Psoas muscle (tissue), 8 donors: ENCODE measurements around the gene YTHDF1. TPM values are rescaled to one million over a fixed set of nuclear protein-coding genes. Genes with fewer than 3 reads are reported as not detected.

ENCODE experiments used
- ATAC-seq, 4 donors: fragments of 200-7000 bp; cut with Tn5 transposase; one replicate each; pipeline ENCODE4 v1.9.1; 2020; ENCODE audit warnings: moderate library complexity in 3 of 4, mild to moderate bottlenecking in 2 of 4
- DNase-seq, 2 donors: peaks; one replicate each; pipeline ENCODE4 v3.0.0-alpha.2; 2020
- H3K27ac ChIP-seq: fragments of 200-600 bp; one replicate; pipeline ENCODE4 v1.8.0; 2022
- H3K27me3 ChIP-seq, 3 donors: fragments of 200-600 bp in 1 of 3; one replicate each; pipeline versions ENCODE4 v1.6.1 to v1.8.0; 2013 to 2022; ENCODE audit warnings: low read length in 2 of 3, mild to moderate bottlenecking in 2 of 3, moderate library complexity in 1 of 3; ENCODE audit not compliant: insufficient read depth in 3 of 3
- H3K36me3 ChIP-seq, 2 donors: fragments of 200-600 bp in 1 of 2; one replicate each; pipeline versions ENCODE4 v1.6.1 to v1.8.0; 2013 to 2022; ENCODE audit warnings: low read depth in 1 of 2, mild to moderate bottlenecking in 1 of 2, moderate library complexity in 1 of 2; ENCODE audit not compliant: insufficient read depth in 1 of 2
- H3K4me1 ChIP-seq: fragments of 200-600 bp; one replicate; pipeline ENCODE4 v1.8.0; 2022
- H3K4me3 ChIP-seq: fragments of 200-600 bp; one replicate; pipeline ENCODE4 v1.8.0; 2022; ENCODE audit warnings: mild to moderate bottlenecking
- H3K9me3 ChIP-seq: fragments of 200-600 bp; one replicate; pipeline ENCODE4 v1.8.0; 2022
- WGBS, 3 donors: extraction: QIAGEN DNeasy Blood & Tissue Kit; methylation state at CpG; one replicate each; pipeline versions ENCODE4 v1.1.6 to v1.1.7; 2013; 5-methylcytosine and 5-hydroxymethylcytosine counted together
- intact Hi-C, 2 donors: fragments of 100-400 bp; cut with DNase I; formaldehyde crosslinking; loops; one replicate each; pipeline versions ENCODE4 v1.11.0 to v1.14.2; 2022
- polyA plus RNA-seq, 3 donors: library from polyadenylated mRNA; stranded (reverse); fragments of 200-250 nt; gene quantifications; one replicate each; pipeline ENCODE4 v1.2.3, GENCODE V29; 2013
- total RNA-seq, 4 donors: library from RNA; stranded (reverse); fragmentation: NEBNext Ultra II Directional in 2 of 4; extraction: Animal tissue kit (Norgen Biotek cat#: 25700) in 2 of 4; gene quantifications; one replicate each; pipeline versions ENCODE4 v1.2.1 to v1.2.4, GENCODE V29; 2021 to 2023
- TF ChIP-seq, protein P1 (sequence below): fragments of 200-600 bp; IDR thresholded peaks from one replicate; pipeline ENCODE4 v1.8.0; 2022; ENCODE audit warnings: antibody characterized with exemption
- donor health status: healthy with polysubstance abuse.
- donor health status: DM: no; HTN: no; CAD: no; lungs with moderate emphysema.
- donor health status: Bipolar disorder and iron deficiency.
- donor health status: healthy.
- donor health status: DM: yes; HTN: yes; CAD: no.
- donor health status: DM: no; HTN: no; CAD: no.
- donor health status: DM: no; HTN: no; CAD: no.
- donor health status: DM: yes; HTN: yes; CAD: no.

The YTHDF1 gene
- total and polyA plus RNA-seq, 7 donors, result 27.4 to 52.1 (median 45.8) TPM

DNA sequence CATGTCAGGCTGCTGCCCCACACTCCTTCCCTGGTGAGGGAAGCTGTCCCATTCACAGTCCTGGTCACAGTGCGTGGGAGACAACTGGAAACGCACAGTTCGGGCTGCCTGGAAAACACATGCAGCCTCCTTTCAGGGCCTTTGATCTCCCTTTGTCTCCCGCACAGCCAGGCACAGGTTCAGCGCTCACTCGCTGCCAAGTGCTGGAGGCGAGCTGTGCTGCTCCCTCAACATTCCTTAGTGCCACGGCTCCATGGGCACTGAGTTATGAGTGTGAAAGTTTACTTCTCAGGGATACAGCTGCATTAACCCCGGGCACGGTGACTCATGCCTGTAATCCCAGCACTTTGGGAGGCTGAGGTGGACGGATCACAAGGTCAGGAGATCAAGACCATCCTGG lies 9.1 kb downstream of the YTHDF1 start:
- 60 to 87% (median 69%) methylated on average over 11 of the region's 11 CpGs for WGBS, 3 donors

DNA sequence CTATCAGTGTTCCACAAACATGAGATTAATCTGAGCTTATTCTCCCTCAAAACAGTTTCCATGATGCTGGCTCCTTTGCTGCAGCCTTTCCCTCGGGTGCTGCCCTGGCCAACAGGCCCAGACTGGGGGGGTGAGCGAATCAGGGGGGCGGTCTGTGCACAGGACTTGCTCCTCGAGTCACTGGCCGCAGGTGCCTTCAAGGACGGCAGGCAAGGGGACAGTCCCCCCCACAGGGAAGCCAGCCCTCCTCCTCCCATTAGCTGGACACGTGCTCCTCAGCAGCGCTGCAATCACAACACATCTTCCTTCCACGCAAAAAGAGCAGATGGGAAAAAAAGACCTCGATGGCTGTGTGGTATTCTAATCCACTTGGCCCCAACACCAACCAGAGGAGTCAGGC lies 10.0 kb downstream of the YTHDF1 start:
- DNase-seq (no peak), ATAC-seq (no peak)
- H3K4me3 ChIP-seq, result no peak overlapping the region
- no peak overlapping the region for H3K27ac ChIP-seq
- intact Hi-C loops, result no loop called here
- peaks cover 12 to 92% of the 10 kb centered on the region in 2 donors for H3K36me3 ChIP-seq
- 66 to 69% (median 69%) methylated on average over 10 of the region's 10 CpGs for WGBS, 3 donors
- H3K9me3 ChIP-seq, result no peaks in the 10 kb centered on the region
- H3K27me3 ChIP-seq, result no peaks in the 10 kb centered on the region
- peaks cover 24% of the 10 kb centered on the region for H3K4me1 ChIP-seq
- TF ChIP-seq, protein P1, sequence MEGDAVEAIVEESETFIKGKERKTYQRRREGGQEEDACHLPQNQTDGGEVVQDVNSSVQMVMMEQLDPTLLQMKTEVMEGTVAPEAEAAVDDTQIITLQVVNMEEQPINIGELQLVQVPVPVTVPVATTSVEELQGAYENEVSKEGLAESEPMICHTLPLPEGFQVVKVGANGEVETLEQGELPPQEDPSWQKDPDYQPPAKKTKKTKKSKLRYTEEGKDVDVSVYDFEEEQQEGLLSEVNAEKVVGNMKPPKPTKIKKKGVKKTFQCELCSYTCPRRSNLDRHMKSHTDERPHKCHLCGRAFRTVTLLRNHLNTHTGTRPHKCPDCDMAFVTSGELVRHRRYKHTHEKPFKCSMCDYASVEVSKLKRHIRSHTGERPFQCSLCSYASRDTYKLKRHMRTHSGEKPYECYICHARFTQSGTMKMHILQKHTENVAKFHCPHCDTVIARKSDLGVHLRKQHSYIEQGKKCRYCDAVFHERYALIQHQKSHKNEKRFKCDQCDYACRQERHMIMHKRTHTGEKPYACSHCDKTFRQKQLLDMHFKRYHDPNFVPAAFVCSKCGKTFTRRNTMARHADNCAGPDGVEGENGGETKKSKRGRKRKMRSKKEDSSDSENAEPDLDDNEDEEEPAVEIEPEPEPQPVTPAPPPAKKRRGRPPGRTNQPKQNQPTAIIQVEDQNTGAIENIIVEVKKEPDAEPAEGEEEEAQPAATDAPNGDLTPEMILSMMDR, result no peak

More for the DNA sequence above, 9.1 kb downstream of the YTHDF1 start:
- TF ChIP-seq, protein P1, result no peak
- H3K36me3 ChIP-seq, result peaks cover 12 to 92% of the 10 kb centered on the region in 2 donors
- H3K9me3 ChIP-seq, result no peaks in the 10 kb centered on the region
- no peaks in the 10 kb centered on the region for H3K27me3 ChIP-seq
- H3K27ac ChIP-seq, result no peak overlapping the region
- ATAC-seq (peak in 3 of 4 donors; percentile 38 to 46 (median 42)), DNase-seq (no peak)
- intact Hi-C loops, result no loop called here
- H3K4me1 ChIP-seq, result peaks cover 30% of the 10 kb centered on the region
- H3K4me3 ChIP-seq, result no peak overlapping the region

DNA sequence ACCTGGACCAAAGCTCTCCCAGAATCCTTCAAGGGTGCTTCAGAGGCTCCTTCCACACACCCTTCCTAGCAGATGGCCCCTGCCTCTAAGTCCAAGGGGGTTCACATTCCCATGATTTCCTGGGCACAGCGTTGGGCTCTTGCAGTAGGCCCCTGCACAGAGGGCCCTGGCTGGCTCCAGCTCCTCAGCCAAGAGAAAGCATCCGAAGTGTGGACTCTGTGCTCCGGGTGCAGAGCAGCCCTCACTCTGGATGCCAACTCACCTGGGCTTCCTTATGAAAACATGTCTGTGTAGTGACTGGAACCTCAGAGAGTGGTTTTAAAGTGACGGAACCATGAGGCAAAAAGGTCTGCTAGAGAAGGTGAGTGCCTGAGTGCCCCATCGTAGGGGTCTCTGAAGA lies 11.6 kb downstream of the YTHDF1 start:
- TF ChIP-seq, protein P1, result no peak
- 83 to 87% (median 87%) methylated on average over 5 of the region's 5 CpGs for WGBS, 3 donors
- peaks cover 17% of the 10 kb centered on the region for H3K4me1 ChIP-seq
- H3K9me3 ChIP-seq, result no peaks in the 10 kb centered on the region
- H3K27ac ChIP-seq, result no peak overlapping the region
- H3K27me3 ChIP-seq, result no peaks in the 10 kb centered on the region
- ATAC-seq, result no peak
- H3K36me3 ChIP-seq, result peaks cover 15 to 83% of the 10 kb centered on the region in 2 donors
- DNase-seq, result no peak
- H3K4me3 ChIP-seq, result no peak overlapping the region
- intact Hi-C loops, result no loop called here

DNA sequence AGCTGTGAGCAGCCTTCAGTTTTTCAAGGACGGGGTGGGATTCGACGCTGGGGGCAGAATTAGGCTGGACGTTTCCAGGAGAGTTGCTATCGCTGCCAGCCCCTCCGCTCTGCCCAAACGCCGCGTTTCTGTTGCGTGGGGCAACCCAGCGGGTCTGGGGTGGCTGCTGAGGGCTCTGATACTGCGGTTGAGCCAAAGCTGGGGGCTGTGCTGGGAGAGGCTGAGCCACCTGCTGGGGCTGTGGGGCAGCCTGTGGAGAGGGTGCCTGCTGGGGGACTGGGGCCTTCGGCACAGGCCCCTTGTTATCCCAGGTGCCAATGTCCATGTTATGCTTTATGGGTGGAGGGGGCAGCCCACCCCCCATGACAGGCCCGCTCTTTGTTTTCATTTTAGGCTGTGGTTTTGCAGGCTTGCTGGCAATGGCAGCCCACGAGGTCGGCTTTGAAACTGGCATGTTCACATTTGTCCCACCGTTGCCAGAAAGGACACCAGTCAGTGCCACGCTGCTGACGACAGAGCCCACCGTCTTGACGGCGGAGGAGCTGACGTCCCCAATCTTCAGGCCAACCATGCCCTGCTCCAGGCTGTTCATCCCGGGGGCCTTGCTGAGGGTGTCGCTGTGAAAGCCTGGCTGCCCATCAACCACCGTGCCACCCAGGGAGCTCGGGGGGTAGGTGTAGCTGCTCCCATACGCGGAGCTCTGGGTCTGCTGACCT lies 13.0 kb downstream of the YTHDF1 start:
- TF ChIP-seq, protein P1, result no peak
- Histone ChIP-seq H3K27me3 (no peaks in the 10 kb centered on the region), H3K4me3 (no peak overlapping the region), H3K4me1 (peaks cover 14% of the 10 kb centered on the region), H3K36me3 (peaks cover 15 to 75% of the 10 kb centered on the region in 2 donors), H3K27ac (no peak overlapping the region), H3K9me3 (no peaks in the 10 kb centered on the region)
- WGBS, 3 donors, result 87 to 93% (median 91%) methylated on average over 29 of the region's 29 CpGs
- ATAC-seq (no peak), DNase-seq (no peak)
- intact Hi-C loops, result no loop called here

DNA sequence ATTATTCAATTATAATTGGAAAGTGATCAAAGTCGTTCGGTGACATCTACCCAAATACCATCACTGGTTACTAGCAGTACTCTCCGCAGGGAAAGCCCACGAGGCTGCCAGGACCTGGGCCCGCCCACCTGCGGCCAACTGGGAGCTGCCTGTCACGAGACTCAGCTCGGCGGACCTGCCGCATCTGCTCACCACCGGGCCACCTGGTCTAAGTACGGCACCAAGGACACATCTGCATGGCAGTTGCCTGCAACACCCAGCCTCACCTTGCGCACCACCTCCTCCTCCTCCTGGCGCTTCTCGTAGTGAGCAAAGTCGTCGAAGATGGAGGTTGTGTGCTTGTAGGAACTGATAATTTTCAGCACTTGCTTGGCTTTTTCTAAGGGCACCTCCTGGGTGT lies 13.9 kb downstream of the YTHDF1 start:
- no peak overlapping the region for H3K4me3 ChIP-seq
- DNase-seq (no peak), ATAC-seq (no peak)
- H3K27me3 ChIP-seq, result no peaks in the 10 kb centered on the region
- no peaks in the 10 kb centered on the region for H3K9me3 ChIP-seq
- peaks cover 19% of the 10 kb centered on the region for H3K4me1 ChIP-seq
- no peak overlapping the region for H3K27ac ChIP-seq
- TF ChIP-seq, protein P1, result no peak
- intact Hi-C loops, result no loop called here
- peaks cover 15 to 67% of the 10 kb centered on the region in 2 donors for H3K36me3 ChIP-seq
- WGBS, 3 donors, result 82 to 89% (median 87%) methylated on average over 17 of the region's 17 CpGs
